H1 (cell line): Measurements from ENCODE around the gene KCTD19. TPM values are rescaled to one million over a fixed set of nuclear protein-coding genes. Genes with fewer than 3 reads are reported as not detected.

Source experiments
- CTCF ChIA-PET: fragments of 300-600 bp; sonication (Branson Sonifier 250); formaldehyde crosslinking; loops from one replicate; lab custom pipeline; 2021; ENCODE audit not compliant: partially characterized antibody; lab: Charles Lee
- POLR2A ChIA-PET: fragments of 300-600 bp; sonication (Branson Sonifier 250); formaldehyde crosslinking; loops from one replicate; lab custom pipeline; 2021; ENCODE audit warnings: inconsistent platforms; ENCODE audit not compliant: partially characterized antibody; lab: Charles Lee
- DNase-seq, 2 experiments: peaks; one replicate each; pipeline versions ENCODE4 v3.0.0 to v3.0.0-alpha.2; 2010 to 2022; ENCODE audit warnings: low spot score in 2 of 2, low read depth in 1 of 2, mixed read lengths in 1 of 2
- FAIRE-seq: peaks from 2 replicates; lab custom pipeline; 2011; peaks lifted over from hg19 to GRCh38; lab: Jason Lieb, UNC
- H2AFZ ChIP-seq: 2 replicates; pipeline ENCODE4 v1.8.1; 2012; ENCODE audit warnings: low read length, inconsistent platforms
- H2AK5ac ChIP-seq: 2 replicates; pipeline ENCODE4 v1.6.1; 2013; ENCODE audit warnings: low read depth, low read length
- H2BK120ac ChIP-seq: replicated peaks from 2 replicates; pipeline ENCODE3; 2013; ENCODE audit warnings: low read depth, low read length, inconsistent platforms
- H2BK12ac ChIP-seq: 2 replicates; pipeline ENCODE4 v1.6.1; 2013; ENCODE audit warnings: low read depth, low read length
- H2BK15ac ChIP-seq: 2 replicates; pipeline ENCODE4 v1.6.1; 2013; ENCODE audit warnings: low read length
- H2BK20ac ChIP-seq: 2 replicates; pipeline ENCODE4 v1.6.1; 2013; ENCODE audit warnings: low read length
- H2BK5ac ChIP-seq: 2 replicates; pipeline ENCODE4 v1.6.1; 2013; ENCODE audit warnings: low read depth, low read length
- H3K14ac ChIP-seq: 2 replicates; pipeline ENCODE4 v1.6.1; 2013; ENCODE audit warnings: inconsistent platforms; ENCODE audit not compliant: insufficient read length
- H3K18ac ChIP-seq: 2 replicates; pipeline ENCODE4 v1.6.1; 2013; ENCODE audit warnings: low read length; ENCODE audit errors: extremely low read depth
- H3K23ac ChIP-seq: 2 replicates; pipeline ENCODE4 v1.6.1; 2013; ENCODE audit warnings: inconsistent platforms; ENCODE audit not compliant: insufficient read length
- H3K23me2 ChIP-seq: 2 replicates; pipeline ENCODE4 v1.6.1; 2013; ENCODE audit warnings: low read depth, low read length
- H3K27ac ChIP-seq: 2 replicates; pipeline ENCODE4 v1.6.1; 2011; ENCODE audit warnings: low read depth, low read length, inconsistent platforms
- H3K27me3 ChIP-seq, 4 experiments: replicated peaks in 1 of 4; 1 replicate in 1 of 4; 2 replicates in 3 of 4; pipeline versions ENCODE4 v1.6.1 to v1.8.1; 2011 to 2013; ENCODE audit warnings: low read length in 3 of 4, mild to moderate bottlenecking in 3 of 4, inconsistent platforms in 2 of 4, mixed read lengths in 2 of 4, moderate library complexity in 1 of 4; ENCODE audit not compliant: control insufficient read depth in 3 of 4, insufficient read depth in 3 of 4; ENCODE audit errors: extremely low read depth in 1 of 4
- H3K36me3 ChIP-seq, 4 experiments: 2 replicates each; pipeline versions ENCODE4 v1.6.1 to v1.8.1; 2011 to 2013; ENCODE audit warnings: mild to moderate bottlenecking in 4 of 4, low read length in 3 of 4, moderate library complexity in 2 of 4, control low read depth in 1 of 4, inconsistent platforms in 1 of 4; ENCODE audit not compliant: insufficient read depth in 4 of 4, control insufficient read depth in 2 of 4
- H3K4ac ChIP-seq: replicated peaks from 2 replicates; pipeline ENCODE3; 2013; ENCODE audit warnings: low read length, low read depth, mixed read lengths, inconsistent platforms; ENCODE audit not compliant: insufficient read length
- H3K4me1 ChIP-seq, 4 experiments: replicated peaks in 1 of 4; 1 replicate in 1 of 4; 2 replicates in 3 of 4; pipeline versions ENCODE4 v1.6.1 to v1.8.1; 2011 to 2013; ENCODE audit warnings: low read length in 3 of 4, inconsistent platforms in 2 of 4, mixed read lengths in 1 of 4; ENCODE audit not compliant: insufficient read depth in 4 of 4, control insufficient read depth in 3 of 4
- H3K4me2 ChIP-seq, 2 experiments: 2 replicates each; pipeline versions ENCODE4 v1.6.1 to v1.8.1; 2011 to 2013; ENCODE audit warnings: low read depth in 2 of 2, low read length in 2 of 2, control low read depth in 1 of 2, inconsistent platforms in 1 of 2, mild to moderate bottlenecking in 1 of 2; ENCODE audit not compliant: insufficient read depth in 1 of 2
- H3K4me3 ChIP-seq, 4 experiments: fragments of 200-600, 300-600 bp in 1 of 4; sonication (generic), shearing (Covaris generic), sonication (Bioruptor Twin) in 1 of 4; 2 replicates each; pipeline versions ENCODE4 v1.5.1 to v1.8.1; 2011 to 2016; ENCODE audit warnings: low read length in 4 of 4, low read depth in 3 of 4, control low read depth in 2 of 4, inconsistent platforms in 2 of 4, mild to moderate bottlenecking in 2 of 4, mixed read lengths in 1 of 4, moderate library complexity in 1 of 4; ENCODE audit not compliant: insufficient read depth in 2 of 4; ENCODE audit errors: extremely low read depth in 1 of 4
- H3K56ac ChIP-seq: replicated peaks from 2 replicates; pipeline ENCODE3; 2013; ENCODE audit warnings: low read depth, mild to moderate bottlenecking, mixed read lengths, low read length, inconsistent platforms; ENCODE audit not compliant: insufficient read length
- H3K79me1 ChIP-seq: 2 replicates; pipeline ENCODE4 v1.6.1; 2013; ENCODE audit warnings: low read depth, low read length, control low read depth
- H3K79me2 ChIP-seq, 2 experiments: 2 replicates each; pipeline versions ENCODE4 v1.6.1 to v1.8.1; 2012 to 2013; ENCODE audit warnings: low read length in 2 of 2, mild to moderate bottlenecking in 2 of 2, inconsistent platforms in 1 of 2; ENCODE audit not compliant: insufficient read depth in 2 of 2, control insufficient read depth in 1 of 2
- H3K9ac ChIP-seq, 4 experiments: replicated peaks in 1 of 4; 1 replicate in 1 of 4; 2 replicates in 3 of 4; pipeline versions ENCODE4 v1.6.1 to v1.8.1; 2011 to 2013; ENCODE audit warnings: low read depth in 3 of 4, low read length in 3 of 4, control low read depth in 2 of 4, mild to moderate bottlenecking in 2 of 4, moderate library complexity in 2 of 4, inconsistent platforms in 1 of 4; ENCODE audit errors: extremely low read depth in 1 of 4
- H3K9me3 ChIP-seq, 2 experiments: 2 replicates each; pipeline versions ENCODE4 v1.6.1 to v1.8.1; 2012 to 2013; ENCODE audit warnings: mild to moderate bottlenecking in 2 of 2, moderate library complexity in 2 of 2, control low read depth in 1 of 2, inconsistent platforms in 1 of 2, low read depth in 1 of 2, low read length in 1 of 2, mixed read lengths in 1 of 2; ENCODE audit not compliant: insufficient read depth in 2 of 2
- H4K20me1 ChIP-seq, 2 experiments: replicated peaks in 1 of 2; 2 replicates each; pipeline versions ENCODE3 to v1.8.1; 2011 to 2013; ENCODE audit warnings: inconsistent platforms in 2 of 2, low read length in 2 of 2, mild to moderate bottlenecking in 1 of 2; ENCODE audit not compliant: insufficient read depth in 2 of 2, control insufficient read depth in 1 of 2
- H4K5ac ChIP-seq: 2 replicates; pipeline ENCODE4 v1.6.1; 2013; ENCODE audit warnings: low read length, low read depth, mixed read lengths, inconsistent platforms; ENCODE audit not compliant: insufficient read length
- H4K8ac ChIP-seq: 2 replicates; pipeline ENCODE4 v1.8.0; 2013; ENCODE audit warnings: mild to moderate bottlenecking, moderate library complexity, low read length, inconsistent platforms; ENCODE audit not compliant: insufficient read depth; ENCODE audit errors: extremely low read depth
- H4K91ac ChIP-seq: replicated peaks from 2 replicates; pipeline ENCODE3; 2013; ENCODE audit warnings: low read length, mixed read lengths, inconsistent platforms; ENCODE audit not compliant: insufficient read length
- ASH2L ChIP-seq: fragments of 200-600, 300-600 bp; sonication (generic); IDR thresholded peaks from one replicate; pipeline ENCODE4 v1.7.1; 2017; ENCODE audit warnings: low read length
- CBX5 ChIP-seq: fragments of 300-800, 300-1000 bp; sonication (generic); IDR thresholded peaks from 2 replicates; pipeline ENCODE4 v1.7.1; 2016; ENCODE audit warnings: antibody characterized with exemption, low read length, low read depth
- CTBP2 ChIP-seq: IDR thresholded peaks from 2 replicates; pipeline ENCODE4 v1.7.0; 2011; ENCODE audit warnings: borderline replicate concordance, mild to moderate bottlenecking, moderate library complexity, mixed read lengths, low read length; ENCODE audit not compliant: insufficient read depth, insufficient read length
- KDM5A ChIP-seq: fragments of 200-600 bp; IDR thresholded peaks from 2 replicates; pipeline ENCODE4 v1.7.1; 2012; ENCODE audit warnings: mild to moderate bottlenecking, low read length, inconsistent platforms, mixed read lengths
- RBBP5 ChIP-seq: IDR thresholded peaks from 2 replicates; pipeline ENCODE4 v1.7.1; 2012; ENCODE audit warnings: low read depth, mild to moderate bottlenecking, inconsistent platforms, low read length, moderate library complexity, borderline replicate concordance
- RXRA ChIP-seq: IDR thresholded peaks from 2 replicates; pipeline ENCODE4 v1.6.1; 2011; ENCODE audit warnings: low read depth, mild to moderate bottlenecking, low read length, moderate library complexity; ENCODE audit not compliant: insufficient read depth
- SP2 ChIP-seq: IDR thresholded peaks from 2 replicates; pipeline ENCODE4 v1.6.1; 2012; ENCODE audit warnings: mild to moderate bottlenecking, low read length, inconsistent platforms
- TAF7 ChIP-seq: optimal IDR thresholded peaks from 2 replicates; pipeline ENCODE3; 2011; ENCODE audit warnings: low read depth, mild to moderate bottlenecking, inconsistent platforms, low read length, moderate library complexity, borderline replicate concordance
- ZNF274 ChIP-seq: IDR thresholded peaks from 2 replicates; pipeline ENCODE4 v1.7.0; 2012; ENCODE audit warnings: low read length, borderline replicate concordance; ENCODE audit errors: extremely low read depth
- WGBS, 2 experiments: shearing (Covaris generic) in 1 of 2; methylation state at CpG; one replicate each; pipeline versions ENCODE4 v1.1.6 to v1.1.7; 2013 to 2015; ENCODE audit warnings: low lambda C conversion rate in 2 of 2, mixed read lengths in 2 of 2, inconsistent platforms in 1 of 2, low coverage in 1 of 2, missing lambda C conversion rate in 1 of 2; ENCODE audit not compliant: insufficient replicate concordance in 2 of 2, insufficient coverage in 1 of 2, insufficient read length in 1 of 2; ENCODE audit errors: extremely low coverage in 1 of 2, missing lambda C conversion rate in 1 of 2; 5-methylcytosine and 5-hydroxymethylcytosine counted together
- polyA plus RNA-seq, 7 experiments: library from polyadenylated mRNA; depleted of rRNA in 3 of 7; stranded (reverse) in 5 of 7; unstranded in 2 of 7; fragments of >200 nt in 5 of 7; fragments of 200-250 nt in 2 of 7; gene quantifications; 1 replicate in 5 of 7; 2 replicates in 1 of 7; 4 replicates in 1 of 7; pipeline versions ENCODE4 v1.2.1 to v1.2.3, GENCODE V29; 2011 to 2013; ENCODE audit warnings: missing spikeins in 2 of 7, mixed read lengths in 2 of 7
- total RNA-seq: library from RNA; stranded (reverse); fragmentation: NEBNext Ultra II Directional; extraction: Animal tissue kit (Norgen Biotek cat#: 25700); gene quantifications from 2 replicates; pipeline ENCODE4 v1.2.1, GENCODE V29; 2021
- TF ChIP-seq, protein P1 (sequence below): IDR thresholded peaks from 2 replicates; pipeline ENCODE4 v1.6.1; 2011; ENCODE audit warnings: low read depth, mild to moderate bottlenecking, low read length; ENCODE audit not compliant: insufficient read depth

KCTD19 gene
- total and polyA plus RNA-seq, 2 of the 8 experiments (the other 6 are each of a cell fraction or from before 2014, with no cell fraction given), result 0.06 to 0.24 TPM

DNA sequence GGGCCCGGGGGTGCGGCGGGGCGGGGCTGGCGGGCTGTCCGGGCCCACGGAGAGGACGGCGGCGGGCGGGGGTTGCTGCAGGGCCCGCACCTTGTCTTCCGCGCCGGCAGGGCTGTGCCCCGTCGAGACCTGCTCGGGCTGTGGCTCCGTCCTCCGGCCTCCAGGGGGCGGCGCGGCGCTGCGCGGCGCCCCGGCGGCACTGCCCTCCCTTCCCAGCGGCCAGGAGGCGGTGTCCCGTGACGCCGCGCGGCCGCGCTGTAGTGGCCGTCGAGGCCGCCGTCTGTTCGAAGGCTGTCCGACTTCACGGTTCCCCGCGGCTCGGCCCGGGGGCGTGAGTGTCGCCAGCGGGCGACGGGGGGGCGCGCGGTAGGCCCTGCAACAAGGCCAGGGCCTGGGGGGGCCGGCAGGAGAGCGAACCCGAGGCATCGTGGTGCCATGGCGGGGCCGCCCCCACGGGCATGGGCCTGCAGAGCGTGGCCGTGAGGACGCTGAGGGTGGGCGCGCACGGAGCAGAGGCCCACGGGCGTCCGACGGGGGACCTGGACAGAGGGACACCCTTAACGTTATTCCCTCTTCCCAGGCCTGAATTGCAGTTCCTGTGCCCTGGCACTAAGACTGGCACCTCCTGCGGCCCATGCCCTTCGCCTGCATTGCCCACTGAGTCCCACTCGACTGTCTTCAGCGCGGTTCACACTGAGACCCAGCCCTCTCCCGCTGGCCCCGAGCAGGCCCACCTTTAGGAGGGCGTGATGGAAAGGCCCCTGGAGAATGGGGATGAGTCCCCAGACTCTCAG lies 47.0 kb downstream of the KCTD19 start, which contains the start of gene PLEKHG4:
TSS of gene PLEKHG4 (plus strand) at position 237 of the 794 bp plus-strand sequence. CDS start at position 750, 513 bp downstream.
- Histone ChIP-seq H3K27me3 (peaks cover 0 to 15% (median 12%) of the 10 kb centered on the region in 4 experiments; a peak in 5 of 7 replicates), H2BK12ac (peak within 1 kb of the TSS; percentile 84; the same call in 1 of the 2 replicates), H2AFZ (peak within 1 kb of the TSS; percentile 28; the same call in 1 of the 2 replicates), H2BK120ac (no peak within 1 kb of the TSS), H4K20me1 (peaks cover 0 to 2% of the 10 kb centered on the region in 2 experiments), H3K27ac (no peak within 1 kb of the TSS), H3K14ac (no peak within 1 kb of the TSS), H2AK5ac (no peak within 1 kb of the TSS; the same call in 1 of the 2 replicates), H3K4me3 (peak within 1 kb of the TSS; percentile 37 to 70 (median 44)), H4K8ac (peak within 1 kb of the TSS; percentile 53), H3K23me2 (peaks cover 4% of the 10 kb centered on the region; the same call in 1 of the 2 replicates), H2BK5ac (no peak within 1 kb of the TSS), H3K79me1 (no peaks in the 10 kb centered on the region), H3K56ac (peak within 1 kb of the TSS; percentile 43), H2BK20ac (no peak within 1 kb of the TSS), H3K36me3 (no peaks in the 10 kb centered on the region), H4K91ac (no peak within 1 kb of the TSS), H3K79me2 (no peaks in the 10 kb centered on the region), H3K18ac (peak within 1 kb of the TSS; percentile 83; the same call in 1 of the 2 replicates), H3K9ac (no peak within 1 kb of the TSS), H3K4me1 (0 out of 7 replicates have a peak, but pooled peaks cover 0 to under 1% (median 0%) of the 10 kb centered on the region in 4 experiments), H3K4me2 (peak within 1 kb of the TSS; percentile 40 to 91), H3K23ac (no peak within 1 kb of the TSS), H3K9me3 (no peaks in the 10 kb centered on the region), H3K4ac (peak within 1 kb of the TSS; percentile 14), H2BK15ac (no peak within 1 kb of the TSS), H4K5ac (no peak within 1 kb of the TSS)
- FAIRE-seq (no peak), DNase-seq (peak; percentile 27 to 83)
- ChIA-PET POLR2A (interaction anchor here (1.4 to 2.8 kb wide), 3 partner anchors 15 to 49 kb away, joined by 4 to 12 read pairs (median 4); partner anchors contain the start of genes FHOD1 and SLC9A5), CTCF (interaction anchor here (0.8 to 10.5 kb wide), 21 partner anchors 8 to 296 kb away, joined by 3 to 217 read pairs (median 4); partner anchors contain the start of genes ATP6V0D1, SLC9A5 and TPPP3)
- 49% methylated on average over 39 of the region's 83 CpGs; no CpG with 5 or more reads in 1 of the 2 experiments for WGBS, 2 experiments
- TF ChIP-seq KDM5A (no peak), CTBP2 (no peak), RBBP5 (no peak), ZNF274 (no peak), ASH2L (no peak), SP2 (no peak), CBX5 (no peak), TAF7 (peak; percentile 85), RXRA (no peak)
- TF ChIP-seq, protein P1, sequence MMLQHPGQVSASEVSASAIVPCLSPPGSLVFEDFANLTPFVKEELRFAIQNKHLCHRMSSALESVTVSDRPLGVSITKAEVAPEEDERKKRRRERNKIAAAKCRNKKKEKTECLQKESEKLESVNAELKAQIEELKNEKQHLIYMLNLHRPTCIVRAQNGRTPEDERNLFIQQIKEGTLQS, result no peak
